Limb (tissue), 2 donors: ENCODE results near the gene ZNF524.

Source experiments
- DNase-seq, 2 donors: peaks; one replicate each; pipeline ENCODE4 v3.0.0-alpha.2; 2016; ENCODE audit errors: extremely low spot score in 2 of 2

The ZNF524 gene

DNA sequence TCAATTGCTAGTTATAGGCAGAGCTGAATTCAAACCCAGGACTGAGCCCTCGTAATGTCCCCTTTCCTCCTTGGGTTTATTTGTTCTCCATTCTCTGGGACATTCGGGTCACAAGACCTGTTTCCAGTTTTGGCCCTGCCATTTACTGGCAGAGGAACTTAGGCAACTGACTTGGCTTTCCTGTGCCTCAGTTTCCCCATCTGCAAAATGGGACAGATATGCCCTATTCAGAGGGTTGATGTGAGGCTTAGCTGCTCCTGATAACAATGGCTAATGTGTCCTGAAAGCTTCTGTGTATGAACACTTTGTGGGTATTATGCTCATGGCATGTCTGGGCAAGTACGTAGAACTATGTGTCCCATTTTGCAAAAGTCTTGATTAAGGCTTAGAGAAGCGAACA, 996 bp downstream of the ZNF524 start:
- DNase-seq, result no peak

DNA sequence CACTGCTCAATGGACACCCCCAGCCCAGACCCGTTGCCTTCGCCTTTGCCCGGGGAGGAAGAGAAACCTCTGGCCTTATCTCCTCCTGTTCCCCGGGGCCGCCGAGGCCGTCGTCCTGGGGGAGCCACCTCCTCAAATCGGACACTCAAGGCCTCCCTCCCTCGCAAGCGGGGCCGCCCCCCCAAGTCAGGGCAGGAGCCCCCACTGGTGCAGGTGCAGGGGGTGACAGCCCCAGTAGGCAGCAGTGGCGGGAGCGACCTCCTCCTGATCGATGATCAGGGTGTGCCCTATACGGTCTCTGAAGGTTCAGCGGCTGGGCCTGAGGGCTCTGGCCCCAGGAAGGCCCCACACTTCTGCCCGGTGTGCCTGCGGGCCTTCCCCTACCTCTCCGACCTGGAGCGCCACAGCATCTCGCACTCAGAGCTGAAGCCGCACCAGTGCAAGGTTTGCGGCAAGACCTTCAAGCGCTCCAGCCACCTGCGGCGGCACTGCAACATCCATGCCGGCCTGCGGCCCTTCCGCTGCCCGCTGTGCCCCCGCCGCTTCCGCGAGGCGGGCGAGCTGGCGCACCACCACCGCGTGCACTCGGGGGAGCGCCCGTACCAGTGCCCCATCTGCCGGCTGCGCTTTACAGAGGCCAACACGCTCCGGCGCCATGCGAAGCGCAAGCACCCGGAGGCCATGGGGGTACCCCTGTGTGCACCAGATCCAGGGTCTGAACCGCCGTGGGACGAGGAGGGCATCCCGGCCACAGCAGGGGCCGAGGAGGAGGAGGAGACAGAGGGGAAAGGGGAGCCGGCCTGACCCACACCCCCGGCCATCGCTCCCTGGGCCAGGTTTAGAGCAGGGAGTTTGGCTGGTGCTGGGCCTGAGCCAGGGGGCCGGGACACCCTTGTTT, 2.3 kb downstream of the ZNF524 start:
- DNase-seq, result no peak

DNA sequence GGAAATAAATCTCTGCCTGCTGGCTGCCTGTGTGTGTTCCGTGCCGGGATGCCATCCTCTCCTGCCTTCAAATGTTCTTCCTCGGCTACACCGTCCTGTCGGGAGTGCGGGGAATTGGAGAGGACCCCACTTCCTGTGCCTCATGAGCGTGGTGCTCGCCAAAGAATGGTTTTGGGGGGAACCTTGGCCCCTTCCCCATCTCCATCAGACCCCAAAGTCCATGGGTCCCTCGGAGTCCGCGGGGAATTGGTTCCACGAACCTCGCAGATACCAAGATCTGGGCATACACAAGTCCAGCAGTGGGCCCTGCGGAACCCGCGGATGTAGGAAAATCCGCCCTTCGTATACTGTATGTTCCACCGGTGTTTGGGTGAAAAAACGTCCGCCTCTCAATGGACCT, 3.0 kb downstream of the ZNF524 start:
- no peak for DNase-seq

DNA sequence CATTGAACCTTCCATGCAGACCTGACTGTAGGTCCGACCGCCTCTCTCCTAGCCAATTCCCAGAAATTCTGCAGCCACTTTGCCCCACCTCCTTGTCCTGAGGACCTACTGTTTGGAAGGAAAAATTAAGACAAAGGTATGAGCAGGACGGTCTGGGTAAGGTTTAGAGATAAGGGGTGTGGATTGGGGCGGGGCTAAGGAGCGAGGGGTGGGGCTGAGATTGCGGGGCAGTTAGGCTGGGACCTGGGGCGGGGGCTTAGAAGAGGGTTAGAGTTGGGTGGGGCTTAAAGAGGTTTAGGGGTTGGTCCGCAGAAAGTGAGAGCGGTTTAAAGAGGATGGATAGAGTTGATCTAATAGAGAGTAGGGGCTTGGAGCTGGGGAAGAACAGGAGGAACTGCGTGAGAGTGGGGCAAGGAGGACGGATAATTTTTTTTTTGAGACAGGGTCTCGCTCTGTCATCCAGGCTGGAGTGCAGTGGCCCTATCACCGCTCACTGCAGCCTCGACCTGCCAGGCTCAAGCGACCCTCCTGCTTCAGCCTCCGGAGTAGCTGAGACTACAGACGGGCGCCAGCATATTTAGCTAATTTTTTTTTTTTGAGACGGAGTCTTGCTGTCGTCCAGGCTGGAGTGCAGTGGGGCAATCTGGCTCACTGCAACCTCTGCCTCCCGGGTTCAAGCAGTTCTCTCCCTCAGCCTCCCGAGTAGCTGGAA, 3.6 kb downstream of the ZNF524 start:
- no peak for DNase-seq

DNA sequence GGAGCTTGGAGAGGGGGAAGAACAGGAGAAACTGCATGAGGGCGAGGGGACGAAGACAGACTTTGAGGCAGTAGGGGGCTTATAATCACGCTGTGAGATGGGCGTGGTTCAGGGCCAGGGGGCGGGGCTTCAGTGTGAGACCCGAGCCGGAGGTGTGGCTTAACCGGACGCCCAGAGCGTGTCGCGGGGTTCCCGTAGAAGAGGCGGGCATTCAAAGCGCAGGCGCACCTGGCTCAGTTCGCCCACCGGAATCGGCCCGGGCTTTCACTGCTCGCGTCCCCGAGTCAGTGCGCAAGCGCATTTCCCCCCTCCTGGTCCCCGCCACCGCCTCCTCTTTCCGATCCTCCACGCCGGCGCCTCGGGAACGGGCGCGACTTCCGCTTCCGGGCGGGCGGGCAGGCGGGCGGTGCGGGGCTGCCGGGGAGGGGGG, 5.1 kb downstream of the ZNF524 start:
- peak; percentile 97 to 99 for DNase-seq

DNA sequence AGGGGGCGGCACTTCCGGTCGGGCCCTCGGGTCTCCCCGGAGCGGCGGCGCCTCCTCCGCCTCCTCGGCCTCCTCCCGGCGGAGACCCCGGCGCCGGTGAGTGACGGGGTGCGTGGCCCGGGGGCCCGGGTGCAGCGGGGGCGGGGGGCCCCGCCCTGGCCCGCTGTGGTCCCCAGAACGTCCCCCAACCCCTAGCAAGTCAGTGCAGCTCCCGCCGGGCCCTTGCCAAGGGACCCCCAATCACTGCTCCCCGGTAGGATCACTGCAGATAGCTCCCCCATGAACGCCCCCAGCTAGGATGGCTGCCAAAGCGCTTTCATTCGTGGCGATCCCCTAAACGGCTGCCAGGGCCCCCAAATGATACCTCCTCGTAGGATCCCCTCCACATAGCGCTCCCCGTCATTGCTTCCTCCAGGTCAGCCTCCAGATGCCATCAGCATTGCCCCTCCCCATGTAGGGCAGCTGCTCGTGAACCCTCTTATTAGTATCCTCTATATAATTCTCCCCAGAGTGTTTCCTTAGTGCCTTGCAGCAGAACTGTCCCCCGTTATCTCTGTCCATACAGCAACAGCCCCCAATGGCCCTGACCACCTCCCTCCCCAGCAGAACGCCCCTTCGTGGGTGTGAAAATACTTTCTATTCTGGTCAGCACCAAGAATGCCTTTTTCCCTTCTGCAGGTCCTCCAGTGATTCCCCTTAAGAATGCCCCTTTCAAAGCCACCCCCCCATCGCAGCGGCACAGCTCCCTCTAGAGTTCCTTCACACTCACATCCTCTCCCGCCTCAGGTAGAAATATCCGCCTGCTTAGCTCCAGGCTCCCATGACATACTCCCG, 5.8 kb downstream of the ZNF524 start, which contains the start of gene ZNF865:
Gene ZNF865, plus strand, starts transcription at position 11 of the 834 bp plus-strand sequence. CDS start 7,972 bp downstream, outside the sequence.
- DNase-seq, result peak; percentile 79 to 84

DNA sequence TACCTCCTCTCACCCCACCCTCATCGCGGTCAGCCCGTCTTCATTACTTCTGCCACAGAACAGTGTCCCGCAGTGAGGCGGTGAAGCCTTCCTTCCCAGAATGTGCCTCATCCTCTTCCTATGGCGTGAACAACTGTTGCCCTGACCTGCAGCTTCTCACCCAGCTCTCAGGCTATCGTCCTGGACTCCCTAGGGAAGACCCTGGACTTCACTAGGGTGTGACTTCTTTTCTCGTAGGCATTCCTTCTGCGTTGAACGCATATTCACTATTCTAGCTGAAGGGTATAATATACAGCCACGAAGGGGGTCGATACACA, 6.3 kb downstream of the ZNF524 start:
- no peak for DNase-seq

DNA sequence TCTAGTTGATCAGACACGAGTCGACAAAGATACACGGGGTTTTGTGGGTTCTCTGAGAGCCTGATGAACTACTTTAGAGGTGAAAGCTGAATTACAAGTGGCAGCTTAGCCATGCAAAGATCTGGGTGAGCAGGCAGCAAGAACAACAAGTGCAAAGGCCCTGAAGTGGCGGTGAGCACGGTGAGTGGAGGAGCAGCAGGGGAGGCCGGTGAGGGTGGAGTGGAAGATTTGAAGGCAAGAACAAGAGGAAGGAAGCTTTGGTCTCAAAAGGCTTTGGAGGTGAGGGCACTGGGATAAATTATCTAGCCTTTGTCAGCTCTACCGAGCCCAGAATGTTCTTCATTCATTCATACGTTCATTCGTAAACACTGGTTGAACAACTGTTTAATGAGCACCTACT, 6.7 kb downstream of the ZNF524 start:
- no peak for DNase-seq

DNA sequence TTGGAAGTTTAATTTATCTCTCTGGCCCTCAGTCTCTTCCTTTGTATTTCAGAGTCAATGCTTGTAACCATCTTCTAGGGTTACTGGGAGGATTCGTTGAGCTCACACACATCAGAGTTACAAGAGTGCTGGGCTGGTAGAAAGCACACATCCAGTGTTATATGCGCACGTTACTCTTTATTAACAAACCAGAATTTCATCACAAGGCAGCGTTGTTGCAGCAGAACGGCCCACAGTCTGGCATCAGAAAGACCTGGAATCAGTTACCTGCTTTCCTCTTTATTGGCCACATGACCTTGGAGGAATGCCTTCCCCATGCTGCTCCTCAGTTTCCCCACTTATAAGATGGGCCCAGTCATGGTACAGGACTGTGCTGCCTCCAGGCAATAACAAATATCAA, 9.2 kb downstream of the ZNF524 start:
- no peak for DNase-seq

DNA sequence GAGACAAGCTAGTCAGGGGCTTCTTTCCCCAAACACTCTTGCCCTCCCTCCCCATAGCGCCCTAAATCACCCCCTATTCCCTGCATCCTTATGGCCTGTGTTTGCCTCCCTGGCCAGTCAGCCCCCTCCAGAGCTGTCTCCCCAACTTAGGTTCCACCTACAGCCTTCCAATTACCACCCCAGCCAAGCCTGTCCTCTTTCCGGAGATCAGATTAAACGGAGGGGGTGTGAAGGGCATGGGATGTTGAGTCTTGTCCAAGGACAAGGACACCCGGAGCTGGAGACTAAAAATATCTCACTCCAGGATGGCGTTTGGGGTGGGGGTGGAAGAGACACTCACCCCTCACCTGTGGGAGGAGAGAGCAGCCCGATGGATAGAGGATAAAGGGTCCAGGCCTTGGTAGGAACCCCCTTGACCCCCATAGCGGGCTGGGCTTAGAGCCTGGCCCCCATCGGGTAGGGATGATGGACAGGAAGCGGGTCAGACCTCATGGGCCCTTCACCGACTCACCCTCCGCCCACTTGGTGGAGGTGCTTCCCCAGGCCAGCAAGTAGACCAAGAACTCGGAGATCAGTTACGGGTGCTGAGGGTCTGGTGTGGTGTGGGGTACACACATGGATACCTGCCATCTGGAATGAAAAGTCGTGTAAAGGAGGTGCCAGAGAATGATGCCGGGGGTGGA, 11.4 kb downstream of the ZNF524 start:
- DNase-seq, result no peak

DNA sequence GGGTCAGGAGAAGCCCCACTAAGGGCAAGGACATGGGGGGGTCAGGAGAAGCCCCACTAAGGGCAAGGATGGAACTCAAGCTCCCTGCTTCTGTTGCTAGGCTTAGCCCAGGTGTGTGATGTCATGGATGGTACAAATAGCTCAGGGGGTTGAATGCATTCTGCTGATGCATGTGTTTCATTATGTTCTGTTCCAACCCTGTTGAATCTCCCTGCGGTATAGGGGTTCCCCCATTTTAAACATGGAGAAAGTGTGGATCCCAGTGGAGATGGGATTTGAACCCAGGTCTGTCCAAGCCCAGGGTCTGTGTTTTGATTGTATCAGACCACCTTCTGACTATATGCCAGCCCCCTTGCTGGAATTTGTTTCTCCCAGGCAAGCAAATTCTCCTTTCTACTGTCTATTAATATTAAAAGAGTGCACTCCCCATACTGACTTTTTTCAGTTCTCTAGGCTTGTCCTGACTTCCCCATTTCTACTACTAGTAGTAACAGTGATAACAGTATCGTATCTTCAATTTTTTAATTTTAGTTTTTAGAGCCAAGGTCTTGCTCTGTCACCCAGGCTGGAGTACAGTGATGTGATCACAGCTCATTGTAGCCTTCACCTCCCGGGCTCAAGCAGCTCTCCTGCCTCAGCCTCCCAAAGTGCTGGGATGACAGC, 12.0 kb downstream of the ZNF524 start:
- no peak for DNase-seq

DNA sequence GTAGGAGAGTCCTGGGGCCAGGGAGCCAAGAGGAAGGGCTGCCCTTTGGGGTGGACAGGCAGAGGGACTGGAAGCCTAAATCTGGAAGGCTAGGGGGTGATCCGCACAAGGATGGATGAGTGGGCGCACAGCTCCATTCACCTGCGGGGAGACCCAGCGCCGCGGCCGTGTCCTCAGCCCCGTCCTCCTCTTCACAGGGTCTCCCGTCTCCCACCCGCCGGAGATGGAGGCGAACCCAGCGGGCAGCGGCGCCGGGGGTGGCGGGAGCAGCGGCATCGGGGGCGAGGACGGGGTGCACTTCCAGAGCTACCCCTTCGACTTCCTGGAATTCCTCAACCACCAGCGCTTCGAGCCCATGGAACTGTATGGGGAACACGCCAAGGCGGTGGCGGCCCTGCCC, 13.3 kb downstream of the ZNF524 start:
- DNase-seq, result no peak

DNA sequence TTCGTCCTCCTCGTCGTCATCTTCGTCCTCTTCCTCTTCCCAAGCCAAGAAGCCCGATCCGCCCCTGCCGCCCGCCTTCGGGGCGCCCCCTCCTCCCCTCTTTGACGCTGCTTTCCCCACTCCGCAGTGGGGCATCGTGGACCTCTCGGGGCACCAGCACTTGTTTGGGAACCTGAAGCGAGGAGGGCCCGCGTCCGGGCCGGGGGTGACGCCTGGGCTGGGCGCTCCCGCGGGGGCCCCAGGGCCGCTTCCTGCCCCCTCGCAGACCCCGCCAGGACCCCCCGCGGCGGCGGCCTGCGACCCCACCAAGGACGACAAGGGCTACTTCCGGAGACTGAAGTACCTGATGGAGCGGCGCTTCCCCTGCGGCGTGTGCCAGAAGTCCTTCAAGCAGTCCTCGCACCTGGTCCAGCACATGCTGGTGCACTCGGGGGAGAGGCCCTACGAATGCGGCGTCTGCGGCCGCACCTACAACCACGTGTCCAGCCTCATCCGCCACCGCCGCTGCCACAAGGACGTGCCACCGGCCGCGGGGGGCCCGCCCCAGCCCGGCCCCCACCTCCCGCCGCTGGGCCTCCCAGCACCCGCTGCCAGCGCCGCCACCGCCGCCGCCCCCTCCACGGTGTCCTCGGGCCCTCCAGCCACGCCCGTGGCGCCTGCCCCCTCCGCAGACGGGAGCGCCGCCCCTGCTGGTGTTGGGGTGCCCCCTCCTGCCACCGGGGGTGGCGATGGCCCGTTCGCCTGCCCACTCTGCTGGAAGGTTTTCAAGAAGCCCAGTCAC, 14.0 kb downstream of the ZNF524 start:
- no peak for DNase-seq

DNA sequence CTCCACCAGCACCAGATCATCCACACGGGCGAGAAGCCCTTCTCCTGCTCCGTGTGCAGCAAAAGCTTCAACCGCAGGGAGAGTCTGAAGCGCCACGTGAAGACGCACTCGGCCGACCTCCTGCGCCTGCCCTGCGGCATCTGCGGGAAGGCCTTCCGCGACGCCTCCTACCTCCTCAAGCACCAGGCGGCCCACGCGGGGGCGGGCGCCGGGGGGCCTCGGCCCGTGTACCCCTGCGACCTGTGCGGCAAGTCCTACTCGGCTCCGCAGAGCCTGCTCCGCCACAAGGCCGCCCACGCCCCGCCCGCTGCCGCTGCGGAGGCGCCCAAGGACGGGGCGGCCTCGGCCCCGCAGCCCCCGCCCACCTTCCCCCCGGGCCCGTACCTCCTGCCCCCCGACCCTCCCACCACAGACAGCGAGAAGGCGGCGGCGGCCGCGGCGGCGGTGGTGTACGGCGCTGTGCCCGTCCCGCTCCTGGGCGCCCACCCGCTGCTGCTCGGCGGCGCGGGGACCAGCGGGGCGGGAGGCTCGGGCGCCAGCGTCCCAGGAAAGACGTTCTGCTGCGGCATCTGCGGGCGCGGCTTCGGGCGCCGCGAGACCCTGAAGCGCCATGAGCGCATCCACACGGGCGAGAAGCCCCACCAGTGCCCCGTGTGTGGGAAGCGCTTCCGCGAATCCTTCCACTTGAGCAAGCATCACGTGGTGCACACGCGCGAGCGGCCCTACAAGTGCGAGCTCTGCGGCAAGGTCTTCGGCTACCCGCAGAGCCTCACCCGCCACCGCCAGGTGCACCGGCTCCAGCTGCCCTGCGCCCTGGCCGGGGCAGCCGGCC, 14.8 kb downstream of the ZNF524 start:
- no peak for DNase-seq

DNA sequence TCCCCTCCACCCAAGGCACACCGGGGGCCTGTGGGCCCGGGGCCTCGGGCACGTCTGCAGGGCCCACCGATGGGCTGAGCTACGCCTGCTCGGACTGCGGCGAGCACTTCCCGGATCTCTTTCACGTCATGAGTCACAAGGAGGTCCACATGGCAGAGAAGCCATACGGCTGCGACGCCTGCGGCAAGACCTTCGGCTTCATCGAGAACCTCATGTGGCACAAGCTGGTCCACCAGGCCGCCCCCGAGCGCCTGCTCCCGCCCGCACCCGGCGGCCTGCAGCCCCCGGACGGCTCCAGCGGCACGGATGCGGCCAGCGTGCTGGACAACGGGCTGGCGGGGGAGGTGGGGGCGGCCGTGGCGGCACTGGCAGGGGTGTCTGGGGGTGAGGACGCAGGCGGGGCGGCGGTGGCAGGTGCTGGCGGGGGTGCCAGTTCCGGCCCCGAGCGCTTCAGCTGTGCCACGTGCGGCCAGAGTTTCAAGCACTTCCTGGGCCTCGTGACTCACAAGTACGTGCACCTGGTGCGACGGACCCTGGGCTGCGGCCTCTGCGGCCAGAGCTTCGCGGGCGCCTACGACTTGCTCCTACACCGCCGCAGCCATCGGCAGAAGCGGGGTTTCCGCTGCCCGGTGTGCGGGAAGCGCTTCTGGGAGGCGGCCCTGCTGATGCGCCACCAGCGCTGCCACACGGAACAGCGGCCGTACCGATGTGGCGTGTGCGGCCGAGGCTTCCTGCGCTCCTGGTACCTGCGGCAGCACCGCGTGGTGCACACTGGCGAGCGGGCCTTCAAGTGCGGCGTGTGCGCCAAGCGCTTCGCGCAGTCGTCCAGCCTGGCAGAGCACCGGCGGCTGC, 15.7 kb downstream of the ZNF524 start:
- no peak for DNase-seq

DNA sequence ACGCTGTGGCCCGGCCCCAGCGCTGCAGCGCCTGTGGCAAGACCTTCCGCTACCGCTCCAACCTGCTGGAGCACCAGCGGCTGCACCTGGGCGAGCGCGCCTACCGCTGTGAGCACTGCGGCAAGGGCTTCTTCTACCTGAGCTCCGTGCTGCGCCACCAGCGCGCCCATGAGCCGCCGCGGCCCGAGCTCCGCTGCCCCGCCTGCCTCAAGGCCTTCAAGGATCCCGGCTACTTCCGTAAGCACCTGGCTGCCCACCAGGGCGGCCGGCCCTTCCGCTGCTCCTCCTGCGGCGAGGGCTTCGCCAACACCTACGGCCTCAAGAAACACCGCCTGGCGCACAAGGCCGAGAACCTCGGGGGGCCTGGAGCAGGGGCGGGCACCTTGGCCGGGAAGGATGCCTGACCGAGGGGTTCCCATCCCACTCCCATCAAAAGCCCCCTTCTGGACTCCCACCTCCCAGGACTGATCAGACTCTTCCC, 16.3 kb downstream of the ZNF524 start:
- no peak for DNase-seq

DNA sequence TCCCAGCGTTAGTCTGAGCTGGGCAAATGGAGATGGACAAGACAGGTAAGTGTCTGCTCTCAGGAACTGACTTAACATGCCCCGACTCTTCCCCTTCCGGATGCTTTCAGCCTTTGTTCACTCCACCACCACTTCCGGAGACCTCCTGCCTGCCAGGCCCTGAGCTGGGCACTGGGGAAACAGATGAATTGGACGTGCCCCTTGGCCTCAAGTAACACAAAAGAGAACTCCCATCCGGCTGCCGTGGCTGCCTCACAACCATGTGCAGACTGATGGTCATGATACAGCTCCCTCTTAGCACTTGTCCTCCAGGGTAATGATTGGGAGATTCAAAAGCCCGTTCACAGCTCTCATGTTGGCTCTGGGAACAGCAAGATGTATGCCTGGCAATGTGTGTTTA, 17.3 kb downstream of the ZNF524 start:
- DNase-seq, result no peak

DNA sequence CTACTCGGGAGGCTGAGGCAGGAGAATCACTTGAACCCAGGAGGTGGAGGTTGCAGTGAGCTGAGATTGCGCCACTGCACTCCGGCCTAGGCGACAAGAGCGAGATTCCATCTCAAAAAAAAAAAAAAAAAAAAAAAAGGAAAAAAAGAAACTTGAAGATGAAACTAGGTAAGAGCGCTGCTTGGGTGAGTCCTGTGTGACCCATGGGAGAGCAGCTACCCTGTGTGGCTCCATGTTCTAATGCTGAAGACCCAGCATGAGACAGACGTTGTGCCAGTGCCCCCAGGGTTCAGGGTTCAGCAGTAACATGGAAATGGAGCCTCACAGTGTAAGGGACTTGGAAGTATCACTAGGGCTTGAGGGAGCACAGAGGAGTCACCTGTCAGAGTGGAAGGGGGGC, 18.3 kb downstream of the ZNF524 start:
- DNase-seq, result no peak
